H9 (cell line): Measurements from ENCODE around the gene GIPC3. TPM values are rescaled to one million over a fixed set of nuclear protein-coding genes. Genes with fewer than 3 reads are reported as not detected.

ENCODE experiments used
- DNase-seq: peaks from one replicate; pipeline ENCODE4 v3.0.0-alpha.2; 2017
- H2AFZ ChIP-seq: one replicate; pipeline ENCODE4 v1.6.1; 2013; ENCODE audit warnings: mild to moderate bottlenecking, low read length, control low read depth, moderate library complexity
- H2AK5ac ChIP-seq: 2 replicates; pipeline ENCODE4 v1.6.1; 2013; ENCODE audit warnings: low read length, control low read depth, mixed read lengths; ENCODE audit not compliant: insufficient read length
- H2BK120ac ChIP-seq: one replicate; pipeline ENCODE4 v1.6.1; 2013; ENCODE audit warnings: low read depth, mild to moderate bottlenecking, low read length, control low read depth, inconsistent platforms; ENCODE audit not compliant: poor library complexity, severe bottlenecking
- H2BK12ac ChIP-seq: 2 replicates; pipeline ENCODE4 v1.6.1; 2013; ENCODE audit warnings: low read length, control low read depth, mixed read lengths, low read depth; ENCODE audit not compliant: insufficient read length
- H2BK15ac ChIP-seq: 2 replicates; pipeline ENCODE4 v1.6.1; 2013; ENCODE audit warnings: low read depth, low read length, control low read depth
- H2BK20ac ChIP-seq: one replicate; pipeline ENCODE4 v1.6.1; 2013; ENCODE audit warnings: low read depth, mild to moderate bottlenecking, low read length, control low read depth, inconsistent platforms; ENCODE audit not compliant: poor library complexity, severe bottlenecking
- H2BK5ac ChIP-seq: 2 replicates; pipeline ENCODE4 v1.6.1; 2013; ENCODE audit warnings: low read length, control low read depth, mixed read lengths; ENCODE audit not compliant: insufficient read length
- H3K14ac ChIP-seq: 2 replicates; pipeline ENCODE4 v1.6.1; 2013; ENCODE audit warnings: low read length, control low read depth; ENCODE audit not compliant: insufficient read depth
- H3K18ac ChIP-seq: 2 replicates; pipeline ENCODE4 v1.6.1; 2013; ENCODE audit warnings: low read depth, mild to moderate bottlenecking, mixed read lengths, low read length, control low read depth; ENCODE audit not compliant: insufficient read length
- H3K23ac ChIP-seq: 2 replicates; pipeline ENCODE4 v1.6.1; 2013; ENCODE audit warnings: low read length, control low read depth, mixed read lengths, low read depth; ENCODE audit not compliant: insufficient read length
- H3K23me2 ChIP-seq: 2 replicates; pipeline ENCODE4 v1.6.1; 2013; ENCODE audit warnings: low read depth, mild to moderate bottlenecking, mixed read lengths, low read length, control low read depth; ENCODE audit not compliant: insufficient read length, poor library complexity, severe bottlenecking
- H3K27ac ChIP-seq: 2 replicates; pipeline ENCODE4 v1.5.1; 2013; ENCODE audit warnings: low read length, control low read depth, mixed read lengths, low read depth; ENCODE audit not compliant: insufficient read length
- H3K27me3 ChIP-seq: 2 replicates; pipeline ENCODE4 v1.6.1; 2013; ENCODE audit warnings: low read length, control low read depth, inconsistent platforms; ENCODE audit not compliant: insufficient read depth
- H3K4ac ChIP-seq: 2 replicates; pipeline ENCODE4 v1.6.1; 2013; ENCODE audit warnings: low read depth, mild to moderate bottlenecking, control low read depth, inconsistent platforms, low read length, moderate library complexity
- H3K4me1 ChIP-seq: 2 replicates; pipeline ENCODE4 v1.6.1; 2013; ENCODE audit warnings: low read length, control low read depth, inconsistent platforms; ENCODE audit not compliant: insufficient read depth
- H3K4me2 ChIP-seq: 2 replicates; pipeline ENCODE4 v1.6.1; 2013; ENCODE audit warnings: low read length, control low read depth, mixed read lengths; ENCODE audit not compliant: insufficient read length, insufficient read depth
- H3K56ac ChIP-seq: 2 replicates; pipeline ENCODE4 v1.6.1; 2013; ENCODE audit warnings: low read depth, mild to moderate bottlenecking, mixed read lengths, low read length, control low read depth; ENCODE audit not compliant: insufficient read length
- H3K79me1 ChIP-seq: 2 replicates; pipeline ENCODE4 v1.6.1; 2013; ENCODE audit warnings: low read depth, mild to moderate bottlenecking, moderate library complexity, low read length, control low read depth, inconsistent platforms; ENCODE audit not compliant: insufficient read depth, poor library complexity, severe bottlenecking
- H3K79me2 ChIP-seq: 2 replicates; pipeline ENCODE4 v1.6.1; 2013; ENCODE audit warnings: low read length, control low read depth, inconsistent platforms; ENCODE audit not compliant: insufficient read depth
- H3K9ac ChIP-seq: 2 replicates; pipeline ENCODE4 v1.6.1; 2013; ENCODE audit warnings: low read length, control low read depth, mixed read lengths; ENCODE audit not compliant: insufficient read length; ENCODE audit errors: extremely low read depth
- H3K9me3 ChIP-seq: one replicate; pipeline ENCODE4 v1.6.1; 2013; ENCODE audit warnings: low read depth, low read length, inconsistent platforms; ENCODE audit not compliant: control insufficient read depth
- H3T11ph ChIP-seq: one replicate; pipeline ENCODE4 v1.6.1; 2013; ENCODE audit warnings: mild to moderate bottlenecking, low read length, control low read depth, inconsistent platforms
- H4K20me1 ChIP-seq: one replicate; pipeline ENCODE4 v1.6.1; 2013; ENCODE audit not compliant: control insufficient read depth, insufficient read length, insufficient read depth
- H4K5ac ChIP-seq: 2 replicates; pipeline ENCODE4 v1.6.1; 2013; ENCODE audit warnings: low read depth, mild to moderate bottlenecking, mixed read lengths, low read length, control low read depth; ENCODE audit not compliant: insufficient read length
- H4K8ac ChIP-seq: replicated peaks from 2 replicates; pipeline ENCODE4 v1.6.1; 2013; ENCODE audit warnings: low read length, control low read depth, mixed read lengths, low read depth; ENCODE audit not compliant: insufficient read length
- H4K91ac ChIP-seq: 2 replicates; pipeline ENCODE4 v1.6.1; 2013; ENCODE audit warnings: low read depth, mild to moderate bottlenecking, moderate library complexity, mixed read lengths, low read length, control low read depth; ENCODE audit not compliant: insufficient read length
- H3K27ac Mint-ChIP-seq, 3 experiments: 2 replicates in 2 of 3; 3 replicates in 1 of 3; pipeline ENCODE4 v1.8.0; 2020 to 2021; ENCODE audit warnings: mixed read lengths in 3 of 3, mild to moderate bottlenecking in 1 of 3, moderate library complexity in 1 of 3
- H3K27me3 Mint-ChIP-seq: 2 replicates; pipeline ENCODE4 v1.8.0; 2021; ENCODE audit warnings: low read depth, mild to moderate bottlenecking, moderate library complexity, mixed read lengths
- H3K36me3 Mint-ChIP-seq, 3 experiments: 2 replicates in 2 of 3; 3 replicates in 1 of 3; pipeline ENCODE4 v1.8.0; 2020 to 2021; ENCODE audit warnings: low read depth in 3 of 3, mixed read lengths in 3 of 3; ENCODE audit not compliant: insufficient read depth in 1 of 3
- H3K4me1 Mint-ChIP-seq, 2 experiments: 2 replicates each; pipeline ENCODE4 v1.8.0; 2020; ENCODE audit warnings: mixed read lengths in 2 of 2
- H3K4me3 Mint-ChIP-seq, 2 experiments: 2 replicates in 1 of 2; 3 replicates in 1 of 2; pipeline ENCODE4 v1.8.0; 2020 to 2021; ENCODE audit warnings: mild to moderate bottlenecking in 2 of 2, mixed read lengths in 2 of 2, moderate library complexity in 1 of 2
- H3K9me3 Mint-ChIP-seq, 2 experiments: 2 replicates in 1 of 2; 3 replicates in 1 of 2; pipeline ENCODE4 v1.8.0; 2020; ENCODE audit warnings: mild to moderate bottlenecking in 2 of 2, mixed read lengths in 2 of 2, moderate library complexity in 1 of 2
- WGBS: extraction: QIAGEN DNeasy Blood & Tissue Kit; methylation state at CpG from one replicate; pipeline ENCODE4 v1.1.7; 2013; ENCODE audit warnings: missing lambda C conversion rate, low lambda C conversion rate, mixed read lengths; ENCODE audit not compliant: insufficient read length; ENCODE audit errors: extremely low coverage; 5-methylcytosine and 5-hydroxymethylcytosine counted together
- total RNA-seq: library from RNA; stranded (reverse); gene quantifications from 2 replicates; pipeline ENCODE4 v1.2.1, GENCODE V29; 2021
- TF ChIP-seq, protein P1 (sequence below): fragments of 200-600 bp; sonication (generic); conservative IDR thresholded peaks from 3 replicates; pipeline ENCODE4 v1.8.0; 2021; ENCODE audit warnings: antibody characterized with exemption, mild to moderate bottlenecking

Gene GIPC3
- total RNA-seq, 1 experiment from 2014 or later = 1.6 TPM

DNA sequence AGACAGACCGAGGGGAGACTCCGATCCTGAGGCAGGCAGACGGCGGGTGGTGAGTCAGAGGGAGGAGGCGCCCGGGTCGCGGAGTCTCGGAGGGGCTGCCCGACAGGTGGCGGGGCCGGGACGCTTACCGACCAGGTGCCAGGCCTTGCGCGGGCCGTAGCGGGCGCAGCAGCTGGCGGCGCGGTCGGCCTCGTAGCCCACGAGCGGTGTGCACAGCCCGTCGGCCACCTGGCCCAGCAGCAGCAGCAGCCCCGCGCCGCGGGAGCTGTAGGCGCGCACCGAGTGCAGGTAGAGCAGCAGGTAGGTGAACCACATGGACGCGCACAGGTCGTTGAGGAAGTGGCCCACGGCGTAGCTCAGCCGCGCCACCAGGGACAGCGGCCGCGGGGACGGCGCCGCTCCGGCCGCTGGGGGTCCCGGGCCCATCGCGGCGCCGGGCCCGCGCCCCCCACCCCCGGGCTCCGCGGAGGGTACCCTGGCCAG is 28.3 kb upstream of the GIPC3 start:
- DNase-seq = peak; percentile 33
- H3K9me3 Mint-ChIP-seq = no peaks in the 10 kb centered on the region

More for the DNA sequence above, 28.3 kb upstream of the GIPC3 start:
- no peaks in the 10 kb centered on the region; the same call in 1 of the 2 replicates for H3K27me3 ChIP-seq
- no CpG with 5 or more reads among the region's 60 CpGs for WGBS
- peak overlapping the region; percentile 43 for H3K4me2 ChIP-seq
- no peak overlapping the region for H3K18ac ChIP-seq
- Mint-ChIP-seq H3K27ac (no peak overlapping the region), H3K4me1 (peaks cover 12 to 15% of the 10 kb centered on the region in 2 experiments), H3K27me3 (peaks cover 39% of the 10 kb centered on the region), H3K36me3 (0 out of 7 replicates have a peak, but pooled peaks cover 0 to 5% (median 0%) of the 10 kb centered on the region in 3 experiments), H3K4me3 (peak overlapping the region; percentile 86 to 97)
- H3K4me1 ChIP-seq = no peaks in the 10 kb centered on the region
- H4K91ac ChIP-seq = no peak overlapping the region
- no peak overlapping the region for H2AFZ ChIP-seq
- H3K79me2 ChIP-seq = no peaks in the 10 kb centered on the region
- no peak overlapping the region for H4K5ac ChIP-seq
- no peaks in the 10 kb centered on the region for H3K9me3 ChIP-seq
- no peak overlapping the region for H3K23ac ChIP-seq
- H2AK5ac ChIP-seq = no peak overlapping the region
- no peak overlapping the region for H2BK5ac ChIP-seq
- H2BK12ac ChIP-seq = no peak overlapping the region
- H2BK20ac ChIP-seq = no peak overlapping the region
- H3K14ac ChIP-seq = no peak overlapping the region
- H2BK120ac ChIP-seq = no peak overlapping the region
- no peak overlapping the region for H4K8ac ChIP-seq
- H3K79me1 ChIP-seq = no peaks in the 10 kb centered on the region
- no peak overlapping the region for H2BK15ac ChIP-seq
- H3K4ac ChIP-seq = no peak overlapping the region
- TF ChIP-seq, protein P1, sequence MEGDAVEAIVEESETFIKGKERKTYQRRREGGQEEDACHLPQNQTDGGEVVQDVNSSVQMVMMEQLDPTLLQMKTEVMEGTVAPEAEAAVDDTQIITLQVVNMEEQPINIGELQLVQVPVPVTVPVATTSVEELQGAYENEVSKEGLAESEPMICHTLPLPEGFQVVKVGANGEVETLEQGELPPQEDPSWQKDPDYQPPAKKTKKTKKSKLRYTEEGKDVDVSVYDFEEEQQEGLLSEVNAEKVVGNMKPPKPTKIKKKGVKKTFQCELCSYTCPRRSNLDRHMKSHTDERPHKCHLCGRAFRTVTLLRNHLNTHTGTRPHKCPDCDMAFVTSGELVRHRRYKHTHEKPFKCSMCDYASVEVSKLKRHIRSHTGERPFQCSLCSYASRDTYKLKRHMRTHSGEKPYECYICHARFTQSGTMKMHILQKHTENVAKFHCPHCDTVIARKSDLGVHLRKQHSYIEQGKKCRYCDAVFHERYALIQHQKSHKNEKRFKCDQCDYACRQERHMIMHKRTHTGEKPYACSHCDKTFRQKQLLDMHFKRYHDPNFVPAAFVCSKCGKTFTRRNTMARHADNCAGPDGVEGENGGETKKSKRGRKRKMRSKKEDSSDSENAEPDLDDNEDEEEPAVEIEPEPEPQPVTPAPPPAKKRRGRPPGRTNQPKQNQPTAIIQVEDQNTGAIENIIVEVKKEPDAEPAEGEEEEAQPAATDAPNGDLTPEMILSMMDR = no peak
- H3K27ac ChIP-seq = no peak overlapping the region
- H3K56ac ChIP-seq = no peak overlapping the region
- H4K20me1 ChIP-seq = peaks cover 3% of the 10 kb centered on the region
- no peak overlapping the region for H3T11ph ChIP-seq
- no peak overlapping the region for H3K9ac ChIP-seq
- peaks cover 8% of the 10 kb centered on the region for H3K23me2 ChIP-seq
